ENCODE measurements around the gene SCUBE2.

GRCh38 chr11:9022961-9023680 lies 68.3 kb downstream of the SCUBE2 start:
- TF ChIP-seq CTCF (IDR thresholded peaks at IDR 0.05; ENCODE audit: insufficient read depth, low read depth, low read length) = no peak
- TF ChIP-seq EZH2 (IDR thresholded peaks at IDR 0.05; ENCODE audit: insufficient read depth, low read length) = no peak
